CD4-positive, alpha-beta T cell treated with Interleukin-4 for 1 hour (primary cell): Measurements from ENCODE around the gene CRLF2.
"Not testable (repeated sequence)": the region's sequence is repeated elsewhere in the genome, so short reads cannot be mapped to it uniquely, and the experiment has no call there.

Experiments
- DNase-seq, 2 donors: peaks; one replicate each; pipeline ENCODE4 v3.0.0-alpha.2; 2020 to 2022

CRLF2 gene, protein sequence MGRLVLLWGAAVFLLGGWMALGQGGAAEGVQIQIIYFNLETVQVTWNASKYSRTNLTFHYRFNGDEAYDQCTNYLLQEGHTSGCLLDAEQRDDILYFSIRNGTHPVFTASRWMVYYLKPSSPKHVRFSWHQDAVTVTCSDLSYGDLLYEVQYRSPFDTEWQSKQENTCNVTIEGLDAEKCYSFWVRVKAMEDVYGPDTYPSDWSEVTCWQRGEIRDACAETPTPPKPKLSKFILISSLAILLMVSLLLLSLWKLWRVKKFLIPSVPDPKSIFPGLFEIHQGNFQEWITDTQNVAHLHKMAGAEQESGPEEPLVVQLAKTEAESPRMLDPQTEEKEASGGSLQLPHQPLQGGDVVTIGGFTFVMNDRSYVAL

DNA sequence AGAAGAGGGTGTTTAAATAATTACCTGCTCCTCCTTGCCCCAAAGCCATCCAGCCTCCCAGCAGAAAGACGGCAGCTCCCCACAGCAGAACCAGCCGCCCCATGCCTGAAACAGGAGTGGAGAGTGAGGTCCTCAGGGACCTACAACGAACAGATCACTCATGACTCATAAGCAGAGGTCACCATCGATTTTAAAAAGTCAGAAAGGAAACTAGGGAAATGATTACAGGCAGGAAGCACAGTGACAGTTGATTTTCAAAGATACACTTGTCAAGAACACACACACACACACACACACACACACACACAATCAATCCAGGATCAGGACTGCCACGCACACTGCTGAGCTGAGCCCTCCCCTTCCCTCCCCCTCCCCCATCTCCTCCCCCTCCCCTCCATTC lies at the start of gene CRLF2:
Gene CRLF2, minus strand, starts transcription at position 118 of the 400 bp plus-strand sequence. Its CDS starts 15 bp downstream, at position 103.
- peak; percentile 27 to 51 for DNase-seq

DNA sequence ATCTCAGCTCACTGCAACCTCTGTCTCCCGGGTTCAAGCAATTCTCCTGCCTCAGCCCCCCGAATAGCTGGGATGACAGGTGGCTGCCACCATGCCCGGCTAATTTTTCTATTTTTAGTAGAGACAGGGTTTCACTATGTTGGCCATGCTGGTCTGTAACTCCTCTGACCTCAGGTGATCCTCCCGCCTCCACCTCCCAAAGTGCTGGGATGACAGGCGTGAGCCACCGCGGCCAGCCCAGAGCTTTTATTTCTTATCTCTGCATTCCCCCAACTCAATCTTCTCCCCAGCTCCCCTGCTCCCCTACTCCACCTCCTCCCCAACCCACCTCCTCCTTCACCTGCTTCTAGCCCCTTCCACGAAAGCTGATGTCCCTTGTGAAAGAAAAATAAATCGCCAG lies 49.3 kb upstream of the CRLF2 start:
- not testable (repeated sequence) for DNase-seq

DNA sequence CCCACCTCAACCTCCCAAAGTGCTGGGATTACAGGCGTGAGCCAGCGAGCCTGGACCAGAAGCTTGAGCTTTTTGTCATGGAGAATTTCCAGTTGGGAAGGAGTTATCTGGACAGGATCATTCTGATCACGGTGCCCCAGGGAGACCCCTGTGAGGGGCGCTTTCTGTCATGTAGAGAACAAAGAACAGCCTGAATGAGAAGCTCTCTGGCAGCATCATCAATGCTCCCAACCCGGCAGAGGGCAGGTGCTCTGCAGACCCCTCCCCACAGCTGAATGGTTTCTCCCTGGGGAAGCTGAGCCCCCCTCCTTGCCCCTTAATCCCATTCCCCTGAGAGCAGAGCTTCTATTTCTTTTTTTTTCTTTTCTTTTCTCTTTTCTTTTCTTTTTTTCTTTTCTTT lies 48.8 kb upstream of the CRLF2 start:
- DNase-seq: no peak

DNA sequence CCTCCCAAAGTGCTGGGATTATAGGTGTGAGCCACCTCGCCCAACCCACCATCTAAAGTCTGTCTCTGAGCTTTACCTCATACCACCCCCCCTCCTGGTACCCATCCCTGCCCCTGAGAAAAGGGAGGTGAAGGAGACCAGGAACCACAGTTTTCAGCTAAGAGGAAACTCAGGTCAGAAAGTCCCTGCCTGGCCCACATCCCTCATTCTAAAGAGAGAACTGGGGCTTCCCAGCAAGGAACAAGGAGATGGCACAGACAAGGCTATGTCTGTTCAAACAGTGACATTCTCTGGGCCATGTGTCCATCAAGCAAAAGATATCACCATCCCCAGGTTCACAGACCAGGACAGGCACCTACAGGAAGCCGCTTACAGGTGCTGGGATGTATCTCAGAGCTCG lies 40.4 kb upstream of the CRLF2 start:
- no peak for DNase-seq

DNA sequence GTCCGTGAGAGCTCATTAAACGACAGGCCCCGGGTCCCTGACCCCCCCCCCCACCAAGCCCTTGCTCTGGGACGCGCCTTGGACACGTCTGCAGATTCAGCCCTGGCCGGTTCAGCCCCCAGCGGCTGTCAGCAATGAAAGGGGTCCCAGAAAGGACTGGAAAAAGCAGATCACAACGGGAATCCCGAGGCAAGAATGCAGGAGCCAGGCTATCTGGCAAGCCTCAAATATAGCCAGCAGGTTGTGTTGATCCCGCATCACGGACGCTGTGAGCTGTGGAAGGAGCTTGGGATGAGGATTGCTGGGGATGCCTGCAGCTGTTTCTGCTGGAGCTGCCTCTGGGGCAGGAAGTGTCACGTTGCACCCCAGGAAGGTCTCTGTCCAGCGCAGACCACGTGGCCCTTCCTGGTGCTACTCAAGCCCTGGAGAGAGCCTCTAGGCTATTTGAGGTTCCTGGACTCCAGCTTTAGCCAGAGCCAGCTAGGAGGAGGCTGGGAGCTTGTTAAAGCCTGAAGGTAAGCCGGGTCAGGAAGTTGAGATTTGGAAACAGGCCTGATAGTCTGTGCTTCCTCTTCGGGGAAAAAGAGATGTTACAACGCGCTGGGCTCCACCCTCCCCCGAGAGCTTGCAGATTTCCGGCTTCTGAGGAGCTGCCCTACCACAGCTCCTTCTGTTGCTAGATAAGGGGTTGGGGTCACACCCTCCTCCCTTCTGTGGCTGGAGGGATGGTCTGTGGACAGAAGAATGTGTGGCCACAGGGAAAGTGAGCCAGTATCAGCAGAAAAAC lies 36.8 kb upstream of the CRLF2 start:
- peak; percentile 57 to 78 for DNase-seq

DNA sequence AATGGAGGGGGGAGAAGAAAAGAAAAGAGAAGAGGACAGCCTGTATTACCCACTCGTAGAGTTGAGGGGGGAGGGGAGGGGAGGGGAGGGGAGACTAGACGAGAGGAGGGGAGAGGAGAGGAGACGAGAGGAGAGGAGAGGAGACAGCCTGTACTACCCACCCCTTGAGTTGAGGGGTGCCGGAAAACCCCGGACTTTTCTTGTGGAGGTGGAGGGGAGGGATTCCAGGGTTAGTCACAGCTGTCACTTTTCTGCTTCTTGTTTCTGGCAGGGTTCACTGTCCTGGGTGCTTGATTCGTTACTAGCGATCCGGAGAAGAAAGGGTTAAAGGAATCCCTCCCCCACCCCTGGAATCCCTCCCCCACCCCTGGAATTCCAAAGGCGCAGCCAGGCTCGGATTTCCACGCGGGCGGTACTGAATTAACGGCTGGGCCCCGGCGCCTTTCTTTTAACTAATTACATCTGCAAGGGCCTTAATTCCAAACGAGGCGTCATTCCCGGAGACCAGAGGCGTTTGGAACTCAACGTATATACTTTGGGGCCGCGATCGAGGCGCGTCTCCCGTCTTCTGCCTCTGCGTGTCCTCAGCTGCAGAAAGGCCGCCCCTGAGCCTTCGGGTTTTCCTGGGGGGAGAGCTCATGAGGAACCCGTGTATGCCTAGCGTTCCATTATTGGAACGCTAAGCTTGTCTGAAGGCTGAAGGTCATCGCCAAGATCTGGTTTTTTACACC lies 36.0 kb upstream of the CRLF2 start:
- peak in 1 of 2 donors; percentile 70 for DNase-seq

DNA sequence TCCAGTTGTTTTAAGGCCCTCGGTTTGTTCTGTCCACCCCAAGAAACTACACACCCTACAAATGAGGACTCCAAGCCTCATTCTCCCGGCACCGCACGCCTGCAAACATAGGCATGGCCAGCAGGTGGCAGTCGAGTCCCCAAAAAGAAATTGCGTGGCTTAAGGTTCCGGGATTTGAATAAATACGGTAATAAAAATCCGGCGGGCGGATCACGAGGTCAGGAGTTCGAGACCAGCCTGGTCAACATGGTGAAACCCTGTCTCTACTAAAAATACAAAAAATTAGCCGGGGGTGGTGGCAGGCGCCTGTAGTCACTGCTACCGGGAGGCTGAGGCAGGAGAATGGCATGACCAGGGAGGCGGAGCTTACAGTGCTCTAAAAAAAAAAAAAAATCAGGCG lies 34.4 kb upstream of the CRLF2 start:
- DNase-seq: peak; percentile 80 to 84

DNA sequence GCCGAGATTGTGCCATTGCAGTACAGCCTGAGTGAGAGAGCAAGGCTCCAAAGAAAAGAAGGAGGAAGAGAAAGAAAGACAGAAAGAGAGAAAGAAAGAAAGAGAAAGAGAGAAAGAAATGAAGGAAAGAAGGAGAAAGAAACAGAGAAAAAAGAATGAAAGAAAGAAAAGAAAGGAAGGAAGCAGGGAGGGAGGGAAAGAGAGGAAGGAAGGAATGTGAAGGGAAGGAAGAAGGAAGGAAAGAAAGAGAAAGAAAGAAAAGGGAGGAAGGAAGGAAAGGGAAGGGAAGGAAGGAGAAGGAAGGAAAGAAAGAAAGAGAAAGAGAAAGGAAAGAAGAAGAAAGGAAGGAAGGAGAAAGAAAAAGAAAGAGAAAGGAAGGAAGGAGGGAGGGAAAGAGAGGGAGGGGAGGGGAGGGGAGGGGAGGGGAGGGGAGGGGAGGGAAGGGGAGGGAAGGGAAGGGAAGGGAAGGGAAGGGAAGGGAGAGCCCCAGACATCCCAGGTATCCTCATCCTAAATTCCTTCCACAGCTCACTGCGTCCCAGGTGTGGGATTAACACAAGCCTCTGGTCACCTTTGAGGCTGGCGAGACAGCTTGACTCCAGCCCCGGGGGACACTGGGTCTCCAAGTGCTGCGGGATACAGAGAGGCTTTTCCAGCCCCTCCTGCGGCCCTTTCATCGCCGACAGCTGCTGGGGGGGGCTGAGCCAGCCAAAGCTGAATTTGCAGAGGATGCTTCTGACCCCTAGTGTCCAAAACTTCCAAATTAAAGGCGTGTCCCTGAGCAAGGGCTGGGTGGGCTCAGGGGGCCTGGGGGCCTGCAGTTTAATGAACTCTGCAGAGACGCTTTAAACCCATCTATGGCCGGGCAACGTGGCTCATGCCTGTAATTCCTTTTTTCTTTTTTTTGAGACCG lies 32.0 kb upstream of the CRLF2 start:
- no peak for DNase-seq

DNA sequence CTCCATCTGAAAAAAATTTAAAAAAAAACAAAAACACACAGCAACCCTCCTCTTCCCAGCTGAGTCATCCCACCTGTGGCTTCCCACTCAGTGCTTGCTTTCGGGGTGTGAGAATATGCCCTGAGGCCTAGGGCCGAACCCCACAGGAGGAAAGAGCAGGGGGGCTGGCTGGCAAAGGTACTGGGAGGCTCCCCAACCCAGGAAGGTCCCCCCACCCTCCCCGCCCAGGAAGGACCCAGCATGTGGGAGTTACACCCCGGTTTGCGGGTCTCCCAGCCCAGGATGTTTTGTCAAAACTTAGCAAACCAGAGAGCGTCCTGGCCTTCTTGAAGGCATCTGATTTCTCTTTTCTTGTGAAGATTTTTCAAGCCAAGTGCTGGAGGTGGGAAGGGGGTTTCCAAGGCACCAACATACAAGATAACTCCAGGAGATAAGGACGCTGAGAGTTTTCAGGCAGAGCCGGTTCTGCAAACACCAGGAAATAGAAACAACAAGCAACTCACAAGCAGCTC lies 30.5 kb upstream of the CRLF2 start:
- peak; percentile 29 to 41 for DNase-seq

DNA sequence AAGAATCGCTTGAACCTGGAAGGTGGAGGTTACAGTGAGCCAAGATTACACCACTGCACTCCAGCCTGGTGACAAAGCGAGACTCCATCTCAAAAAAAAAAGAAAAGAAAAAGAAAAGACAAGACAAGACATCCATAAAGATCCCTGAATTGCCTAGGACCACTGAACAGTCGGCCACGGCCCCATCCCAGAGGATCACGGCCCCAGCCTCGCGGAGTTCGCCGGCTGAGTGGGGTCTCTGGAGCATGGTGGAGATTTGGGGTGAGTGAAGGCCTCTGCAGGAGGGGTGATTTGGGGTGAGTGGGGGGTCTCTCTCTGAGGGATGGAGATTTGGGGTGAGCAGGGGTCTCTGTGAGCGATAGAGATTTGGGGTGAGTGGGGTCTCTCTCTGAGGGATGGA lies 28.1 kb upstream of the CRLF2 start:
- not testable (repeated sequence) for DNase-seq

DNA sequence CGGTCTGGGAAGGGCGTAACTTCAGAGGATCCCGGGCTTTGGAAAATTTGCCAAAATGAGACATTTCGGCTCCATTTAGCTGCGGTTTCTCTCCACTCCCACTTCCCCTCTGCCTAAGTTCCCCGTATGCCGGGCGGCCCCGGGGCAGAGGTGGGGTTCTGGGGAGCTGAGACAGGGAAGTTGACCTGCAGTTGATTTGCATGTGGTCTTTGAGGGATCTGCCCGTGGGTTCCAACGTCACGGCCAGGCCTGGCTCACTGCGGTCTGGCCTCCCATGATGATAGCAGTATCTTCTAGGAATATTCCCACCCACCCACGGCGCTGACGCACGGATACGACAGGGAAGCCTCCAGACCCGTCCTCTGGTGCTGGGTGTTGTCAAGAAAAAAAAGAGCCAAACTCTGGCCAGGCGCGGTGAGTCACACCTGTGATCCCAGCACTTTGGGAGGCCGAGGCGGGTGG lies 27.3 kb upstream of the CRLF2 start:
- DNase-seq: peak; percentile 49 to 92

DNA sequence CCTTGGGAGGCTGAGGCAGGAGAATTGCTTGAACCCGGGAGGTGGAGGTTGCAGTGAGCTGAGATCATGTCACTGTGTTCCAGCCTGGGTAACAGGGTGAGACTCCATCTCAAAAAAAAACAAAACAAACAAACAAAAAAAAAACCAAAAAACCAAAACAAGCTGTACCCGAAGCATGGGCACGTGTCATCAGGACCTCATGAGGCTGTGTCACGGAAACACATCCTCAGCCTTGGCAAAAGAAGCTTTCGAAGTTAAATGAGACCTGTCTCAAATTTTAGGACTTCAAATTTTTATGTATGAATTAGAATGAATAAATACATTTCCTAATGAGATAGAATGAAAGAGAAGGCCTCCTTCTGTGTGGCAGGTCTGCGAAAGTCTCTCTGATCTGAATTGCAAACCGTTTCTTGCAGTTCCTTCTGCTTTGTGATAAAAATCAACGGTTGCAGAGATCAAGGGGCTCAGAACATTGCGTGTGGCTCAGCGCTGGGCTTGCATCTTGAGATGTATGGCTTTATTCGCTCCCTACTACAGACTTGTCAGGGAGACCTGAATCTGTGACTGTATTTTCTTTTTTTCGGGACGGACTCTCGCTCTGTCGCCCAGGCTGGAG lies 19.5 kb upstream of the CRLF2 start:
- no peak for DNase-seq

DNA sequence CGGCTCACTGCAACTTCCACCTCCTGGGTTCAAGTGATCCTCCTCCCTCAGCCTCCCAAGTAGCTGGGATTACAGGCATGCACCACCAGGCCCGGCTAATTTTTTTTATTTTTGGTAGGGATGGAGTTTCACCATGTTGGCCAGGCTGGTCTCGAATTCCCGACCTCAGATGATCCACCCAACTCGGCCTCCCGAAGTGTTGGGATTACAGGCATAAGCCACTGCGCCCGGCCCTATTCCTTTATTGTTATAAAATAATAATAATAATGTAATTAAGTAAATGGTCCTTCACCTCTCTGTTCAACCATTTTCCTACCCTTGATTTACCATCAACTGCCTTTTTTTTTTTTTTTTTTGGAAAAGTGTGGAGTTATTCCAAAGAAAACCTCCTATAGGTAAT lies 15.7 kb upstream of the CRLF2 start:
- not testable (repeated sequence) for DNase-seq

DNA sequence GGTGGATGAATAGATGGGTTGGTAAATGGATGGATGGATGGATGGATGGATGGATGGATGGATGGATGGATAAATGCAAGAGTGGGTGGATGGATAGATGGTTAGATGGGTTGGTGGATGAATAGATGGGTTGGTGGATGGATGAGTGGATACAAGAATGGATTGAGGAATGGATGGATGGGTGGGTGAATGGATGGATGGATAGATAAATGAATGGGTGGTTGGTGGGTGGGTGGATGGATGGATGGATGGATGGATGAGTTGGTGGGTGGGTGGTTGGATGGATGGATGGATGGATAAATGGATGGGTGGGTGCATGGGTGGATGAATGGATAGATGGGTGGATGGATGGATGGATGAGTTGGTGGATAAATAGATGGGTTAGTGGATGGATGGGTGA lies 13.8 kb upstream of the CRLF2 start:
- DNase-seq: no peak

DNA sequence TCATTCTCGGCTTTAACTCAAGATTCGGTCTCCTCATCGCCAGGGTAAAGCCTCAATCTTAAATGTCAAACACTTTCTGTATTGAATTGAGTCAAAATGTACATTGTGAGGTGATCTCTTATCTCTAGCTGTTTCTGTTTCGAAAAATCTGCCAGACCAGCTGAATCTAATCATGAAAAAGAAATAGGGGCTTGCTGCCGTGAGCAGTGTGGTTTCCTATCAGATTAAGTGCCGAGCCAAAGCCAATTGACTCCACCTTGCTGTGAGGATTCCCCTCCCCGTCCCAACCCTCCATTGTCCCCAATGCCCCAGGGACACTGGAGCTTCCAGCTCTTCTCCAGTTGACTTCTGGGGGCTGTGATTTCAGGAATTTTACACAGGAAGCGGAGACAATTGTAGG lies 12.5 kb upstream of the CRLF2 start:
- DNase-seq: peak in 1 of 2 donors; percentile 7

DNA sequence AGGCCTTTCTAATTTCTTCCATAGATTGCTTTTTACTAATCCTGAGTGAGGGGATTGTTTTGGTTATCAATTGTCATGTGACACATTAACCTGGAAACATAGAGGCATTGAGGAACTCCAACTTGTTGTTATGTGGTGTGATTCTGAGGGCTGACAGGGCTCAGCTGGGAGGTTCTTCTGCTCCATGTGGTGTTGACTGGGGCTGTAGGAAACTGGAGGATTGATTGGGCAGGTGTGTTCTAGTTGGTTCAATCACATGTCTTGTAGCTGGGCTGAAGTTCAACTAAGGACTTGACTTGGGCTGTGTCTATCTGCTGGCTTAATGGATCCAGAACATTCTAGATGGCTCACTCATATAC lies 10.8 kb upstream of the CRLF2 start:
- no peak for DNase-seq

DNA sequence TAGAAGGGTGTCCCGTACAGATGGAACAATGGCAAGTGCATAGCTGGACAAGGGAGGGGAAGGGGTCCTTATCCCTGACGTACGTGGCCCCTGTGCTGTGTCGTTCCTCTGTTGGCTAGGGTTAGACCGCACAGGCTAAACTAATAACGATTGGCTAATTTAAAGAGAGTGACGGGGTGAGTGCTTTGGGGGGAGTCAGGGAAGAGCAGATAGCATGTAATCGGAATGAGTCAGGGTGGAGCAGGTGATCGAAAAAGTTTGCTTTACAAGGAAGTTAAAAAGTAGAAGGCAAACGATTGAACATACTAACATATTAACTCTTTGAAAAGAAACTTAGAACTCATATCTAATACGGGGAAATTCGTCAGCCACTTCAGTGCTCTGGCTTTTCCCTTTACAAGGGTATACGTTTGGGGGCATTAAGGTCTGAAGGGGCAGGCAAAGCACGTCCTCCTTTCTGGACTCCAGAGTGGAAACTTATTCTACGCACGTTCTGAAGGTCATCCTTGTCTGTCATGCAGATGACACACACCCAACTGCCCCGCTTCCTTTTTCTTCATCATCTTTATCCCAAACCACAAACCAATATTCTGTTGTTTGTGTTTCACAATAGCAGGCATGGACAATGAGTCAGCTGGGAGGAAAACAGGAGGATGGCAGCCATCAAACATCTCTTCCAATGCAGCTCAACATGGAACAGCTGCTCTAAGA lies 10.2 kb upstream of the CRLF2 start:
- DNase-seq: peak; percentile 9 to 63

DNA sequence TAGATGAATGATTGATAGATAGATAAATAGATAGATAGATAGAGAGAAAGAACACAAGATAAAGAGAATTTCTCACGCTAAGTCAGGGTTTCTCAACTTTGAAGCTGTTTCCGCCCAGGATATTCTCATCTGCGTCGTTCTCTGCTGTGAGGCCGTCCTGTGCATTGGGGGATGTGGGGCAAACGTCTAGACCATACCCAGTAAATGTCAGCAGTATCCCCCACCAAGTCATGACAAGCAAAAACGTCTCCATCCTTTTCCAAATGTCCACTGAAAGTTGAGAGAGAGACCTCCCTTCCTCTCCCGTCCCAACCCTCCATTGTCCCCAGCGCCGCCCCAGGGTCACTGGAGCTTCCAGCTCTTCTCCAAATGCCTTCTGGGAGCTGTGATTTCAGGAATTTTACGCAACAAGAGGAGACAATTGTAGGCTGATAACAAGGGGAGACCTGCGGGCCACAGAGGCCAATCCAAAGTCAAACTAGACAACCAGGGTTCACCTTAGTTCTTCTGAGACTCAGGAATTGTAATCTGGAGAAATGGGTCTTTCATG lies 8.9 kb upstream of the CRLF2 start:
- DNase-seq: no peak

DNA sequence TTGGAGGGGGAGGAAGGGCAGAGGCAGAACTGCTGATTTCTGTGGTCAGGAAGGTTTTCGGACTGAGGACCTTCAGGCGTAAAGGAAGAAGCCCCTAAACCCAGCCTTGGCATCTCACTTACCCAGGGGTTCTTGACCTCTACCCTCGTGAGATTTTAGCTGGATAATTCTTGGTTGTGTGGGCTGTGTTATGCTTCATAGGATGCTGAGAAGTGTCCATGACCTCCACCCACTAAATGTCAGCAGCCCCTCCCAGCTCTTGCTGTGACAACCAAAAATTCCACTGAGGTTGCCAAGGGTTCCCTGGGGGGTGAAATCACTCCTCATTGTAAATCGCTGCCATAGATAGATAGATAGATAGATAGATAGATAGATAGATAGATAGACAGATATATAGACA lies 5.8 kb upstream of the CRLF2 start:
- DNase-seq: no peak

DNA sequence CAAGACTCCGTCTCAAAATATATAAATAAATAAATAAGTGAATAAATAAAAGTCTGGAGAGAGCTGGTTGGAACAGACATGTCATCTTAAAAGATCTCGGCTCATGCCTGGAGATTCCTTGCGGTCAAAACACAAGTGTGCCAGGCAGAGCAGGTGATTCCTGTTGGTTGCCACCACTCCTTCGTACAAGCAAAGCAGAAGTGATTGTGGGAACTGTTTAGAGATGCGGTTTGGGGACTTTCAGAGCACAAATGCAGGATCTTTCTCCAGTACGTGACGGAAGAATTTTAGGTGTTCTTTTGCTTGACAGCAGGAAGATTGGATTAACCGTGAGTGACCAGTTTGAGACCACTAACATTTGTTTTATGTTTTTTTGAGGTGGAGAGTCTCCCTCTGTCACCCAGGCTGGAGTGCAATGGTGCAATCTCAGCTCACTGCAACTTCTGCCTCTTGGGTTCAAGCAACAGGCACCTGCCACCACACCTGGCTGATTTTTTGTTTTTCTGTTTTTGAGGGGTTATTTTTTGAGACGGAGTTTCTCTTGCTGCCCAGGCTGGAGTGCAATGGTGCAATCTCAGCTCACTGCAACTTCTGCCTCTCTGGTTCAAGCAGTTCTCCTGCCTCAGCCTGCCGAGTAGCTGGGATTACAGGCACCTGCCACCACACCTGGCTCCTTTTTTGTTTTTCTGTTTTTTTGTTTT lies 2.8 kb upstream of the CRLF2 start:
- DNase-seq: peak; percentile 17 to 48
